8988T (cell line): Measurements from ENCODE around the gene LPP.
"Not testable (repeated sequence)": the region's sequence is repeated elsewhere in the genome, so short reads cannot be mapped to it uniquely, and the experiment has no call there.

Experiments used
- DNase-seq: peaks from one replicate; pipeline ENCODE4 v3.0.0; 2011

The LPP gene

DNA sequence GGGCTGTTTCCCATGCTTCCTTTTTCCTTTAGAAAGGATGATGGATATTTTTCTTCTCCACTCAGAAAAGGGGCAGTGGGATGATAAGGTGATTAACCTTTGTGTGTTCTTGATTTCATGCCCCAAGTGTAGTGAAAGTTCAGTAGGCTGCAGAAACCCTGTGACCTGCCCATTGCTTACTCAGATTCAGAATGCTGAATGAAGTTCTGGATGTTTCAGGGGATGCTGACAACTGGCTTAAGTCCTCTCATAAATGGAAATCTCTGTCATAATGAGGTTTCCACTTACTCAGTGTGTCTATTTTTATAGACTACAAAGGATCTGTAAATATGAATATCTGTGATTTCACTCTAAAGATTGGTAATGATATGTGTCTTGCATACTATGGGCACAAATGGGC, 546.5 kb downstream of the LPP start:
- no peak for DNase-seq

DNA sequence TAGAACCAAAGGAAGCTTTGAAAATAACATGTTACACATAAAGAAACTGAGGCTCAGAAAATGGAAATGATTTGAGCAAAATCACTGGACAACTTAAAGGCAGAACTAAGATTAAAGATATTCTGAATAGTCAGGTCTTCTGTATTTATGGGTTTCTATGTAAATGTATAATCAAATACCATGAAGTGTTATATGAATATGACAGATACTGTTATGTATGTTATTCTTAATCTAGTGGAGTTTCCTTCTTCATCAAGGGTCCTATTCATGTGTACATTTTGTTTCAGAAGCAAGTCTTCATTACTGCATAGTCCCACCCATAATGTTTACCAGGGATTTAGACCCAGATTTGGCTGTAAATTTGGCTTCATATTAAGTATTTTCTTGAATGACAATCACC, 547.0 kb downstream of the LPP start:
- no peak for DNase-seq

DNA sequence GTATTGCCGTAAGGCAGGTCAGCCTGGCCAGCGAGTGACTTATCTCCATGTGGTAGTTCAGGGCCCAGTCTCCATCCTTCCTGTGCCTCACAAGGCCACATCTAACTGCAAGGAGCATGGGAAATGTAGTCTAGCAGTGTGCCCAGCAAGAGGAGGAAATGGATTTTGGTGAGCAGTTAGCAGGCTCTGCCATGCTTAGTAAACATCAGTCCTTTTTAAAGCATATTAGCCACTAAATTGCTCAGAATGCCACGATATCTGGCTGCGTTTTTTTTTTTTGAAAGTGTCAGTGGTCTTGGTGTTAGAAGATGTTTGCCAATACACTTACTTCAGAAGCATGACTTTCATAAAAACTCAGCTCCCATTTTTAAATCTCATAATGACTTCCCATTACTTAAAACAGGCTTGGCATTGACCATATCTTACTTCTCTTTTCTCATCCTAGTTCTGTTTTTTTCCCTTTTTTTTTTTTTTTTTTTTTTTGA, 547.6 kb downstream of the LPP start:
- no peak for DNase-seq

DNA sequence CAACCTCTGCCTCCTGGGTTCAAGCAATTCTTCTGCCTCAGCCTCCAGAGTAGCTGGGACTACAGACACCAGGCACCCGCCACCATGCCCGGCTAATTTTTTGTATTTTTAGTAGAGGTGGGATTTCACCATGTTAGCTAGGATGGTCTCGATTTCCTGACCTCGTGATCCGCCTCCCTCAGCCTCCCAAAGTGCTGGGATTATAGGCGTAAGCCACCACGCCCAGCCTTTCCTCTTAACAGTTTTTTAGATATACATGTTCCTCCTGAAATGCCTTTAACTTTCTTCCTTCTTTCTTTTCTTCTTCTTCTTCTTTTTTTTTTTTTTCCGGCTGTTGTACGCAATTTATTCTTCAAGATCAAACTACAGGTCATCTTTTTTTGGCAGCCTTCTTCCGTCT, 548.1 kb downstream of the LPP start:
- not testable (repeated sequence) for DNase-seq

DNA sequence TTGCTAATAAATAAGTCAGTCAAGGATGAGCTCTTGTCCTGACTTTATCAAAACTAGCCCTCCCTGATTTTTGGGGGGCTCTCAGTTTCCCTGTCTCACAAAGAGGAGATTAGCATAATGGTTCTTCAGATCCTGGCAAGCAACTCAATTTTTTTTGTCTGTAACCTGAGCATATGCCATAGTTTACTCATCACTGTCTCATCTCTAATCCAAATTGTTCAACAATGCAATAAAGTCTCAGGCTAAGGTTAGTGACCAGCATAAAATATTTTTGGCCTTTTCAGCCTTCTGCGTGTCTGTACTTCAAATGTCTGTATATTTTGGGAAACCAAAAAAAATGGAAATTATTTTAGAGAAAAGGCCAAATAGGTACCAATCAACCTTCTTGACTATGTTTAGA, 552.2 kb downstream of the LPP start:
- DNase-seq: no peak

DNA sequence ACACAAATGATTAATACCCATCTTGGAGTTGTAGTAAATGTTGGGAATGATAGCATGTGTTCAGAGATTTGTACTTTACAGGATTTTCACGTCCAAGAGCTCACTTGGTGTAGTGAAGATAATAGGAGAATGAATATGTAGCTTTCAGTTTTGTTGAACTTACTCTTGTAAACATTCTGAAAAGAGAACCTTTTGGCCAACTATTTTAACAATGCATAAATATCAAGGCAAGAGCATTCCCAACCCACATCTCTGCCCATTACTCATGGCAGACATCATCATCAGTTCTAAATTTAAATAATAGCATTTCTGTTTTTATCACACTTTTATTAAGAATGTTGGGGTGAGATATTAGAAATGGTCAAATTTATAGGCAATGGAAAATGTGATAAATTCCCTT, 552.6 kb downstream of the LPP start:
- DNase-seq: no peak

DNA sequence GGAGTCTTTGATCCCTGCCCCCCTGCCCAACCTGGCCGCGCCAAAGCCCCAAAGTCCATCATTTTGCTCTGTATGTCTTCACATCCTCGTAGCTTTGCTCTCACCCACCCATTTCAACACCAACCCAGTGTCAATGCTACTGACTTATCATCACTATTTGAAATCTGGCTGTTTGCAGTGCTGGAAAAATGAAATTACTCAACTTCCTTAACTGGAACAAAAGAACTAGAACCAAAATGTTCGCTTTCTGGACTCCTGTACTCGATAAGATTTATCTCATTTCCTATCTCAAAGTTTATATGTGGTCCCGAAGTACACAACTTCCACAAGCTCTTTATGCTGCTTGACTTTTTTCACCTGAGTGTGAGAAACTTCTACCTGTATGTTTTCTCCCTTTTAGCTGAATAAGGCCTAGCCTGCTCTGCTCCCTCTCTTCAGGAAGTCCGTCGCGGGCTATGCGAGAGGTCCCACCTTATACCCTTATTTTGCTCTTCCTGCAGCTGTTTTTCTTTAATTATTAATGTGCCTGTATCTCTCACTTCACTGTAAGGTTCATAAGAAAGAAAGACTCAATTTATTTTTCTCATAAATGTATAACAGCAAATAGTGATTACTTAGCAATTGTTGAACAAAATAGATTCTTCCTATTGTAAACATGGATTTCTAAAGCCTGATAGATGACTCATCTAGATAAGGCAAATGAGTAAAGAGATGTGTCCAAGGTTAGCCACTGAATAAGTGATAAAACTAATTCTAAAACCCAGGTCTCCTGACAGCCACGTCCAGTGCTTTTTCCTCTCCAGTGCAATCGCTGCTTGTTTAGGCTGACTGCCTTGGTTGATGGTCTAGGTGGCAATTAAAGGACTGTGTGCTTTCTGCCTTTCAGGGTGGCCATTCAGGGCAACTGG, 553.7 kb downstream of the LPP start:
- no peak for DNase-seq

DNA sequence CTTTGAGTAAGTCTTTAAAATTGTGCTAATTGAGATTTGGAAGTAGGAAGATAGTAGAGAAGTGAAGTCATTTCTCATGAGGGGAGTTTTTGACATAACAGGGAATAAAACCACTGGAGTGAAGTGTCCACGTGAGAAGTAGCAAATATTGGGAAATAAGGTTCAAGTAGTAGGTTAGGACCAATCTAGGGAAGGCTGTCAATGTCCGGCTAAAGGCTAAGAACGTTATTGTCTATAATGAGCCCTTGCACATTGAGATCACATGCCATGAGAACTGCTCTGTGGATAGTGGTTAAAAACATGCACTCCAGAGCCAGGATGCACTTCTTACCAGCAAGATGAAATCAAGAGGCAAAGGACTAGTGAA, 557.9 kb downstream of the LPP start:
- DNase-seq: no peak

DNA sequence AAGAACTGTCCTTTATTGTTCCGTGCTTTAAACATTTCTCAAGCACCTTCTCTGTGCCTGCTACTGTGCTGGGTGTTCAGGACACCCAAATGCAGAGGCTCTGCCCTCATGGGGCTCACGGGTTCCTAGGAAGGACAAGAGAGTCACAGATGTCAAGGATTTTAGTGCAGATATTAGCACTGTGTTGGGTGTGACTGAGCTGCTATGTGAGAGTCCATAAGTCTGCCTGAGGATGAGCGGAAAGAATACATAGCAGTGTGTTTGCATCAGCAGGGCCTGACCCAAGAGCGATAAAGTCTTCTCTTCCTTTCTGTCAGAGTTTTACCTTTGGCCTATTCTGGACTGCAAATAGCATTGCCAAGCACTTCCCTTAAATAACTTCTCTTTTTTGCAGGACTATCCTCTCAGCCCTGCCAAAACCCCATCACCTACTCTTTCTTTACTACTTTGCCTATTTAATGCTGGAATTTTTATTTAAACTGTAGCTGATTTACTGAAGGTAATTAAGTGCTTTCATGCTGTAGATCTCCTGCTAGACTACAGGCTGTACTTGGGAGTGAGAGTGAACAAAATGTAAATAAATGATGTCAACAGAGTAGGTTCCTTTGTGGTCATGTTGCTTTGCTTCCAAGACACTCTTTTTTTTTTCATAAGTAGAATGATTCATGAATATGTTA, 558.4 kb downstream of the LPP start:
- DNase-seq: no peak

DNA sequence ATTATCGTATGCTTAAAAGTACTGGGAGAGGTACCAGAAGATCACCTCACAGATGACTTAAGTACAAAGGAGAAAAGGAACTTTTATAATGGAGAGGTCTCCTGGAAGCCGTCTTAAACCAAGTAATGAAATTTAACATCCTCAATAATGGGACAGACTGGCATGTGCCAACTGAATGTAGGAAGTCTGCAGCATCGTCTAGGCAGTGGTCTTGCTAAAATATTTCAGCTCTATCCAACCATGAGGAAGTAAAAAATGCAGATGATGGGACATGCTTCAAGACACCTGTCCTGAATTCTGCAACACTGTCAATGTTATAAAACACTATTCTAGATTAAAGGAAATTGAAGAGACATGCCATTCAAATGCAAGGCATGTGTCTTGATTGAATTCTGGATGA, 559.0 kb downstream of the LPP start:
- DNase-seq: no peak

DNA sequence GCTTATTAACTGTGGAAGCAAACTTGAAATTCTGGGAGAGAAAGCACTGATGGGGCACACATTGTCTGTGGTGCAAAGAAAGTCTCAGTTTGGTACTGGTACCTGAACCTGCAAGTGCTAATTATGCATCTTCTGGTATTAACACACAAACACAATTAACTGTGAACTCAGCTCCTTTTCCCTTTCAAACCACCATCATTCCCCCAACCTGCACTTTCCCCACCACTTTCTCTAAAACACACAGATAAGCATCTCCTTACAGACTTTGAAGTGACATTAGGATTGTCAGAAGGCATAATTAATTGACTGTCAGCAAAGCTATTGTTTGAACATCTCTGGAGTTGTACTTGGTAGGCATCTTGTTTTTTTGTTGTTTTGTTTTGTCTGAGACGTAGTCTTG, 565.6 kb downstream of the LPP start:
- no peak for DNase-seq

DNA sequence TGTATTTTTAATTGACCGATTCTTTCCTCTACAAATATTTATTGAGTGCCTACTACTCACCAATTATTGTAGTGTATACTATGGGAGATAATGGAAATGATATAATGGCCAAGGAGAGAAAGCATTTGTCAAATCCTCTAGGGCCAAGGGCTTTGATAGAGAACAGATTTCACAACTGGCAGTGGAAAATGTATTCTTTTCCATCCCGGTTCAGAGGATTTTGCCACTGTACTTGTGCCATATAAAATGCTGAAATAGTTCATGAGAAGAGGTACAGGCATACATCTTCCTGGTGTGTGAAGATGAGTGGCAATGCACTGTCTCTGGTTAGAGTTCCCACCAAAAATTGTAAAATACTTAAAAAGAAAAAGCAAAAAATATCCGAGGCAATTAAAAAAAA, 566.3 kb downstream of the LPP start:
- DNase-seq: no peak

DNA sequence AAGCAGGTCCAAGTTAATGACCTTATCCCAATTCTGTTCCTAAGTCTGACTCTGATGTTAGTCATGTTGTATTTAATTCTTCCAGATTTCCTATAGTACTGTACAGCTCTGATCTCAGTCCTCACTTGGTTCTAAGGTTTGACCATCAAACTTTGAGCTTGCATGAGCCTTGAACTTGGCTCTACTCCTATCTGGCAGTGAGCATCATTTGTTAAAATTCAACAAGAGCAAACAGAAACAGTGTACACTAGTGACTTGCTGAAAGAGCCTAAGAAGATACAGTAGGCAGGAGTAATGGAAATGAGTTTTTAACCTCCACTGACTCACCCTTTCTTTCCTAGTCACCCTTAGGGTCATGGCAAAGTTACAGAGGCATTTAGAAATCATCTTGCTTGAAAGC, 566.7 kb downstream of the LPP start:
- DNase-seq: no peak

DNA sequence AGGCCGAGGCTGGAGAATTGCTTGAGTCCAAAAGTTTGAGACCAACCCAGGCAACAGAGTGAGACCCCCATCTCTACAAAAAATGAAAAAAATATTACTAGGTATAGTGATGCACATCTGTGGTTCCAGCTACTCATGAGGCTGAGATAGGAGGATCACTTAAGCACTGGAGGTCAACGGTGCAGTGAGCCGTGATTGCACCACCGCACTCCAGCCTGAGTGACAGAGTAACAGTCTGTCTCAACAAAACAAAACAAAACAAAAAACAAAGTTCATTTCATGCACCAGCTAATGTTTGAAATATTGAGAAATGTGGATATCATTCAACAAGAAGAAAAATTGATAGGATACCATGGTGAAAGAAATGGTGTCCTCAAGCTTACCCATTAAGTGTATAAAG, 567.4 kb downstream of the LPP start:
- no peak for DNase-seq

DNA sequence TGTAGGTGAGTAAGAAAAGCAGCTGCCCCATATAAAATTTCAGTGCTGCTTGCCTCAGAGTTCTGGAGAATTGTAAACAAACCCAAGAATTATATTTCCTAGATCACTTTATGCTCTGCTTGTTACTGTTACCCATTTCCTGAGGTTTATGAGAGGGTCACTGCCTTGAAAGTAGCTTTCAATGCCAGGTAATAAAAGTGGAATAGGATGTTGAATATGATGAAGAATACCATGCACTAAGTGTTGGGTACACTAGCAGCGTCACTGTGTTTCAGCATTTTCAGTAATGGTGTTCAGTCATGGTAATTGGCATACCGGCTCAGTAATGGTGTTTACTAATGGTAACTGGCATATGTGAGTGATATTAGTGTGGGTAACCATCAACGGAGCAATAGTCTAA, 568.0 kb downstream of the LPP start:
- DNase-seq: no peak

DNA sequence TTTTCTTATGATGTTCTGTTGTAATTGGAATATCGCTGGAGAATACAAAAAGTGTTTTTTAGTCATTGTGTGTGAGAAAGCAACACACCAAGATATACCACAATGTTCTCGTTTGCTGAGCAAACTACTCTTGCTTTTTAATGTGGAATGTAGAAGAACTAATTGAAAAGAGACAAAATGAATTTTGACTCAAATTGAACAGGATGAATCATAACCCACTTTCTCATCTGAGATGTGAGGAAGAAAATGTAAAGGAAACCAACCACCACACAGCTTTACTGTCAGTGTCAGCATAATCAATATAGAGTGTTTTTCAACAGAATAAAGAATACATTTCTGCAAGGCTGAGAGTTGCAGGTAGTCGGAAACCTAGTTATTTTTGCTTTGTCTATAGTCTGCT, 569.0 kb downstream of the LPP start:
- DNase-seq: no peak

DNA sequence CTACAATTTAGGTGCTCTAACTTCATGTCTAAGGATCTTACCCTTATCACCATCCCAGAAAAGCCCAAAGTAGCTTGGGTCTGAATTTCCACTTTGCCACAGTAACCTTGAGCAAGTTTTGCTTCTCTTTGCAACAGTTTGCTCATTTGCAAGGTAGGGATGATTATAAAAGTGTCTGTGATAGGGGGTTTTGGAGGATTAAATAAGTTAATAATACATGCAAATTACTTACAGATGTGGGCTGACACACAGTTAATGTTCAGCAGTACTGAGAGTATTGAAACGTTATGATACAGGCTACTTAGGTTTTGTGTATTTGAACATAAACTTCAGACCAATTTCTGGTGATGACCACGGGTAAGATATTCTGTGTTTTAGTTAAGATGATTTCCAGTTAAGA, 573.1 kb downstream of the LPP start:
- no peak for DNase-seq

DNA sequence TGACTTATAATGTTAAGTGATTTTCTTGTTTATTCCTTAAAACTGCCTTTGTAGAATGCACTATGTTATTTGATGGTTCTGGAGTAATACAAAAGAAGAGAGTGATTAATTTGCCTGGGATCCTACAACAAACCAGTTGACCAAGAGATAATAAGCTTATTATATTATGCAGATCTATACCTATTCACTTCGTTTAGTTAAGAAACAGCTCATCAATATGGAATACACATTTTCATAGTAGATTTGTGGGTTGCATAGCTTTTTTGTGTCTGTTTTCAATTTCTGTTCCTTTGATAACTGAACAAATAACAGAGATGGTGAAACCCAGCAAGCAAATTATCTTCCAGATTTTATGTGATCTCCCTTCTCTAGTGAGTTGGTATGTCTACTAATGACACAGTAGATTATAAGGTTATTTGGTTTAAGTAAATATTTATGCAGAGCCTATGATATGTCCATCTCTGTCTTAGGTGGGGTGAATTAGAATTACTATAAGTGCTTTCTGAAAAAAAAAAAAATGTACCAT, 574.5 kb downstream of the LPP start:
- DNase-seq: no peak

DNA sequence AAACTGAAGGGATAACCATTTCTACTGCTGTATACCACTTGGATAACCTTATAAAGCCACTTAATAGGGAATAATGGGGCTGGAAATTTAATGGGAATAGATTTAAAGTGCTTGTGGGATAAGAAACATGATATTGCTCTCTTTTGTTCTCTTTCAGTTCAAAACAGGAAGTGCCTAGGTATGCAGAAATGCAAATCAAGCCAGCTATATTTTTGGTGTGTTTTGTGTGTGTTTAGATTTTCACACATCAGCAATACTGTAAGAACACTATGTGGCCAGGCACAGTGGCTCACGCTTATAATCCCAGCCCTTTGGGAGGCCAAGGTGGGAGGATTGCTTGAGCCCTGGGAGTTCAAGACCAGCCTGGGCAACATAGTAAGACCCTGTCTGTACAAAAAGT, 575.5 kb downstream of the LPP start:
- no peak for DNase-seq

DNA sequence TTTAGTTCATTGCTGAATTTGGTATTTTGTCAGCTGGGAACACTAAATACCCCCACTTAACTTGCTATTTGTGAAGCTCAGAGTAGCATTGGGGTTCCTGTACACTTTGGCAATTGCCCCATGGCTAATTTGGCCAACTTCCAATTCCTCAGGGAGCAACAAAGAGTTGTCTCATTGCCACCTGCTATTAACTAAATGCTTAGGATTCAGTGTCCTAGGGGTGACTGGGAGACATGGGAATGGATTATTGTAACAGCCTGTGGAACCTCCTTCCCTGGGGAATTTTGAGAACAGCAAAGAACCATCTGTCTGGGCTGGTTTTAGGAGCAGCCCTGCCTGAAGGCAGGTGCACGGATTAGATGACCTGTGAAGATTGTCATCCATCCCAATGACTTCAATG, 580.4 kb downstream of the LPP start:
- DNase-seq: no peak

DNA sequence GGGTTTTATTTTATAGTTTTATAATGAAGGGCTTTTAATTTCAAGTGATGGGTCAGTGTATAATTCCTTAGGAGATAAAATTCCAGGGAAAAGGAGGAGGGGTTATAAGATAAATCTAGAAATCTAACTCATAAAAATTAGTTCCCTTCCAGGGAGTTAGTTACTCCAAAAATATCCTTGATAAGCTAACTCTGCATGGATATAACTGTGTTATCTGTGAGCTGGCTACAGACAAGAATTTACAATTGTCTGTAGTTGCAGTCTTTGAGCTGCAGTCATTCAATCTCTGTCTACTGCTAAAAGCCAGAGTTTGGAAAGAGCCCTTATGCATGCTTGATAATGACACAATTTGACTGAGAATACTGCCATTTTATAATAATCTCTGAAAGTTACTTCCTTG, 585.6 kb downstream of the LPP start:
- no peak for DNase-seq

DNA sequence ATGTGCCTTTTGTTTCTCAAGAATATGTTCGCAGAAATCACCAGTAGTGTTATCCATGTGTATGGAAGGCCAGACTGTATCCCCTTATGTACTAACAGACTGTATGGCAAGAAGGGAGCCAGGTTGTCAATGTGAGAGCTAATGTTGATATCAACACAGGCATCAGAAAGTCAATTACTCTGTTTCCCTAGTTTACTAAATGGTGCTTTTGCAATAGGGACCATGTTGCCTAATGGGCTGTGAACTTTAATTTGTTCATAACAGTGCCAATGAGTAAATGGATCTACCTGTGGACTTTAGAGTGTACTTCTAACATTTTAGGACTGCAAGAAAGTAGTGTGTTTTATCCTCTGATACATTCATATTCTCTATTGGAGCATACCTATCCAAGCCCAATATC, 586.1 kb downstream of the LPP start:
- no peak for DNase-seq

DNA sequence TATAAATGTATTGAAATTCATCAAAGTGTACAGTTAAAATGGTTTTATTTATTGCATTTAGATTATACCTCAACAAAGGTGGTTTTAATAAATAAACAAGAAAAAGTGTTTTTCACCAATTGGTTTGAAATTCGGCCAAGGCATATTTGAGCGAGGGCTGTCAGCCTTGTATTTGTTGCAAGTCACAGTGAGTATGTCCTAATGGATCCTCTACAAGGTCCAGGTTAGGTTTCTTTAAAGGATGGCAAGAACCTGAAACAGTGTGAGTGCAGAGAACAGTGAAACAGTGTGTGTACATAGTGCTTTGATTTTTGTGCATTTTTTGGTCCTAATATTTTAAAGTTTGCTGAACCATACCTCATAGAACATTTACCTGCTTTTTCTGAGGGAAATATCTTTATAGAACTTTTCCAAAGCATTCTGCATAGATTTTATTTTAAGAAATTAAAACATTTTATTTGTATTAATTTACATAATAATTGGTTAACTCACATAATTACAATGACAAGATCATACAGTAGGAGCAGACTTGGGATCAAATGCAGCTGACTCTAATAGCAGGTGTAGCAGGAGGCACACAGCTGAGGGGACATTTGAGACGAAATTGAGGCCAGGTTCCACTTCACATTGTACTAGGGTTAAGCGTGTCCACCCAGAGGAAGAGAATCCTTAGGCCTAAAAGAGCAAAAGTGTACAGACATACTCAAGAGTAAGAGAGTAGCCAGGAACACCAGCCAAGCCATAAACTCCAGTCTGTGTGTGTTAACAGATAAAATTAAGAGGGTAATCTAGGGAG, 589.0 kb downstream of the LPP start:
- DNase-seq: no peak

DNA sequence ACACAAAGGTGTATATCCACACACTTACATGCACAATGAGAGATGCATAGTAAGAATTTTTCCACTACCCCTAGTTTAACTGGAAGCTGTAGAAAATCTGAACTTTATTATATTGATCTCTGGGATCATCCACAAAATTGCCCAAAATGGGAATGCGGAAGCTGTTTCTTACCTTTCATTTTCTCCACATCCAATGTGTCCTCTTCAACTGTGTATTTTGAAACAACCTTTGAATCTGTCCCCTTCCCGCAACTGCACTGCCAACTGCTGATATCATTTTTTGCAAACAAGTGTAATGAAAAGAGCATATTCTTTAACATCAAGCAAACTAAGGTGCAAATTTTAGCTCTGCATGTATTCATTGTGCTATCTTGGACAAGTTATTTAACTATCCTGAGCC, 590.2 kb downstream of the LPP start:
- DNase-seq: no peak
